ENCODE measurements around the gene KRCC1. TPM values are rescaled to one million over a fixed set of nuclear protein-coding genes. Genes with fewer than 3 reads are reported as not detected.

Gene KRCC1
- total and polyA plus RNA-seq, 2 experiments from 2014 or later: 10.3 to 12.5 TPM

DNA sequence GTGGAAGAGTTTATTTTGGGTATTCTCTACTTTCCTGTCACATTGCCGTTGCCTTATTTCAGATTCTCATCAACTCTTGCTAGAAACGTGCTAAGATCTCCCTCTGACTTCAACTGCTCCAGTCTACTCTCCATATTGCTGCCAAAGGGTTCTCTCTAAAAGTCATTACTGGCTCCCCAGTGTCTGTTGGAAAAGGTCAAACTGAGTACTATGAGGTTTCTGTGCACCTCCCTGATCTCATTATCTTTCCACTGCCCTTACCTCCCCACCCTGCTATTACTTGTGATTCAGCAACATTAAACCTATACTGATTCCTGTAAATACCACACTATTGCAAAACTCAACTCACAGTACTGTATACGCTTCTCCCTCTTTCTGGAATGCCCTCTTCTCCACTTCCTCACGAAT is 1.9 kb upstream of the KRCC1 start (continued):
- no peak for TF ChIP-seq CTCF (conservative IDR thresholded peaks at IDR 0.05; ENCODE audit: low read depth in 2 of 2)
- no peak for TF ChIP-seq EZH2phosphoT487 (IDR thresholded peaks at IDR 0.05; ENCODE audit: unreplicated experiment)
- TF ChIP-seq POLR2AphosphoS5 (IDR thresholded peaks at IDR 0.05; ENCODE audit: low read depth): no peak
- TF ChIP-seq, protein P1, sequence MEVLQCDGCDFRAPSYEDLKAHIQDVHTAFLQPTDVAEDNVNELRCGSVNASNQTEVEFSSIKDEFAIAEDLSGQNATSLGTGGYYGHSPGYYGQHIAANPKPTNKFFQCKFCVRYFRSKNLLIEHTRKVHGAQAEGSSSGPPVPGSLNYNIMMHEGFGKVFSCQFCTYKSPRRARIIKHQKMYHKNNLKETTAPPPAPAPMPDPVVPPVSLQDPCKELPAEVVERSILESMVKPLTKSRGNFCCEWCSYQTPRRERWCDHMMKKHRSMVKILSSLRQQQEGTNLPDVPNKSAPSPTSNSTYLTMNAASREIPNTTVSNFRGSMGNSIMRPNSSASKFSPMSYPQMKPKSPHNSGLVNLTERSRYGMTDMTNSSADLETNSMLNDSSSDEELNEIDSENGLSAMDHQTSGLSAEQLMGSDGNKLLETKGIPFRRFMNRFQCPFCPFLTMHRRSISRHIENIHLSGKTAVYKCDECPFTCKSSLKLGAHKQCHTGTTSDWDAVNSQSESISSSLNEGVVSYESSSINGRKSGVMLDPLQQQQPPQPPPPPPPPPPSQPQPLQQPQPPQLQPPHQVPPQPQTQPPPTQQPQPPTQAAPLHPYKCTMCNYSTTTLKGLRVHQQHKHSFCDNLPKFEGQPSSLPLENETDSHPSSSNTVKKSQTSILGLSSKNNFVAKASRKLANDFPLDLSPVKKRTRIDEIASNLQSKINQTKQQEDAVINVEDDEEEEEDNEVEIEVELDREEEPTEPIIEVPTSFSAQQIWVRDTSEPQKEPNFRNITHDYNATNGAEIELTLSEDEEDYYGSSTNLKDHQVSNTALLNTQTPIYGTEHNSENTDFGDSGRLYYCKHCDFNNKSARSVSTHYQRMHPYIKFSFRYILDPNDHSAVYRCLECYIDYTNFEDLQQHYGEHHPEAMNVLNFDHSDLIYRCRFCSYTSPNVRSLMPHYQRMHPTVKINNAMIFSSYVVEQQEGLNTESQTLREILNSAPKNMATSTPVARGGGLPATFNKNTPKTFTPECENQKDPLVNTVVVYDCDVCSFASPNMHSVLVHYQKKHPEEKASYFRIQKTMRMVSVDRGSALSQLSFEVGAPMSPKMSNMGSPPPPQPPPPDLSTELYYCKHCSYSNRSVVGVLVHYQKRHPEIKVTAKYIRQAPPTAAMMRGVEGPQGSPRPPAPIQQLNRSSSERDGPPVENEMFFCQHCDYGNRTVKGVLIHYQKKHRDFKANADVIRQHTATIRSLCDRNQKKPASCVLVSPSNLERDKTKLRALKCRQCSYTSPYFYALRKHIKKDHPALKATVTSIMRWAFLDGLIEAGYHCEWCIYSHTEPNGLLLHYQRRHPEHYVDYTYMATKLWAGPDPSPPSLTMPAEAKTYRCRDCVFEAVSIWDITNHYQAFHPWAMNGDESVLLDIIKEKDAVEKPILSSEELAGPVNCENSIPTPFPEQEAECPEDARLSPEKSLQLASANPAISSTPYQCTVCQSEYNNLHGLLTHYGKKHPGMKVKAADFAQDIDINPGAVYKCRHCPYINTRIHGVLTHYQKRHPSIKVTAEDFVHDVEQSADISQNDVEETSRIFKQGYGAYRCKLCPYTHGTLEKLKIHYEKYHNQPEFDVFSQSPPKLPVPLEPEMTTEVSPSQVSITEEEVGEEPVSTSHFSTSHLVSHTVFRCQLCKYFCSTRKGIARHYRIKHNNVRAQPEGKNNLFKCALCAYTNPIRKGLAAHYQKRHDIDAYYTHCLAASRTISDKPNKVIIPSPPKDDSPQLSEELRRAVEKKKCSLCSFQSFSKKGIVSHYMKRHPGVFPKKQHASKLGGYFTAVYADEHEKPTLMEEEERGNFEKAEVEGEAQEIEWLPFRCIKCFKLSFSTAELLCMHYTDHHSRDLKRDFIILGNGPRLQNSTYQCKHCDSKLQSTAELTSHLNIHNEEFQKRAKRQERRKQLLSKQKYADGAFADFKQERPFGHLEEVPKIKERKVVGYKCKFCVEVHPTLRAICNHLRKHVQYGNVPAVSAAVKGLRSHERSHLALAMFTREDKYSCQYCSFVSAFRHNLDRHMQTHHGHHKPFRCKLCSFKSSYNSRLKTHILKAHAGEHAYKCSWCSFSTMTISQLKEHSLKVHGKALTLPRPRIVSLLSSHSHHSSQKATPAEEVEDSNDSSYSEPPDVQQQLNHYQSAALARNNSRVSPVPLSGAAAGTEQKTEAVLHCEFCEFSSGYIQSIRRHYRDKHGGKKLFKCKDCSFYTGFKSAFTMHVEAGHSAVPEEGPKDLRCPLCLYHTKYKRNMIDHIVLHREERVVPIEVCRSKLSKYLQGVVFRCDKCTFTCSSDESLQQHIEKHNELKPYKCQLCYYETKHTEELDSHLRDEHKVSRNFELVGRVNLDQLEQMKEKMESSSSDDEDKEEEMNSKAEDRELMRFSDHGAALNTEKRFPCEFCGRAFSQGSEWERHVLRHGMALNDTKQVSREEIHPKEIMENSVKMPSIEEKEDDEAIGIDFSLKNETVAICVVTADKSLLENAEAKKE (CRISPR knock-in tag; IDR thresholded peaks at IDR 0.05): no peak
- TF ChIP-seq ETS1 (IDR thresholded peaks at IDR 0.05): no peak
- no peak for TF ChIP-seq EZH2 (IDR thresholded peaks at IDR 0.05; ENCODE audit: low read depth, unreplicated experiment)
- TF ChIP-seq CREB1 (CRISPR knock-in tag; IDR thresholded peaks at IDR 0.05; ENCODE audit: low read depth): no peak

Data from GM23338 (cell line).